HepG2 (cell line): Measurements from ENCODE around the gene MALT1. TPM values are rescaled to one million over a fixed set of nuclear protein-coding genes. Genes with fewer than 3 reads are reported as not detected.

Source experiments
- ATAC-seq: fragments of 200-7000 bp; cut with Tn5 transposase; 3 replicates; pipeline ENCODE4 v1.9.1; 2020; ENCODE audit warnings: mild to moderate bottlenecking, moderate library complexity
- BruUV-seq: library from RNA; stranded (reverse); fragments of 400-500 nt; replicated peaks from 2 replicates; lab custom pipeline; 2021; lab: Mats Ljungman, UMichigan
- CTCF ChIA-PET: fragments of 300-600 bp; formaldehyde crosslinking; extraction: SDS; loops from one replicate; lab custom pipeline; 2021; ENCODE audit warnings: low total read pairs, inconsistent platforms, low intra/inter-chr PET ratio; lab: Yijun Ruan, JAX
- POLR2A ChIA-PET: fragments of 350-600 bp; sonication (Branson Sonifier 250); formaldehyde crosslinking; loops from one replicate; lab custom pipeline; 2020; ENCODE audit warnings: antibody characterized with exemption, inconsistent platforms; lab: Yijun Ruan, JAX
- DNase-seq: peaks from one replicate; pipeline ENCODE4 v3.0.0-alpha.2; 2015; ENCODE audit warnings: low spot score
- FAIRE-seq: peaks from 3 replicates; lab custom pipeline; 2011; peaks lifted over from hg19 to GRCh38; lab: Jason Lieb, UNC
- H2AFZ ChIP-seq: one replicate; pipeline ENCODE4 v1.6.1; 2011; ENCODE audit warnings: low read length, inconsistent platforms
- H3K27ac ChIP-seq: fragments of 300-600 bp; 3 replicates; pipeline ENCODE4 v1.8.0; 2011; ENCODE audit warnings: mixed run types, mild to moderate bottlenecking, mixed read lengths, low read length, inconsistent platforms; ENCODE audit not compliant: insufficient read depth; ENCODE audit errors: extremely low read length
- H3K27me3 ChIP-seq, 2 experiments: fragments of 200-600 bp in 1 of 2; 2 replicates in 1 of 2; 3 replicates in 1 of 2; pipeline versions ENCODE4 v1.6.0 to v1.8.0; 2011; ENCODE audit warnings: low read length in 2 of 2, mild to moderate bottlenecking in 2 of 2, moderate library complexity in 2 of 2, inconsistent platforms in 1 of 2; ENCODE audit not compliant: insufficient read depth in 2 of 2, control insufficient read depth in 1 of 2
- H3K36me3 ChIP-seq, 2 experiments: fragments of 200-600 bp in 1 of 2; replicated peaks in 1 of 2; 2 replicates in 1 of 2; 3 replicates in 1 of 2; pipeline versions ENCODE4 v1.5.1 to v1.8.0; 2011; ENCODE audit warnings: low read length in 2 of 2, inconsistent platforms in 1 of 2; ENCODE audit not compliant: insufficient read depth in 2 of 2, control insufficient read depth in 1 of 2
- H3K4me1 ChIP-seq: 2 replicates; pipeline ENCODE4 v1.5.1; 2012; ENCODE audit warnings: low read length, inconsistent platforms; ENCODE audit not compliant: insufficient read depth
- H3K4me2 ChIP-seq: 2 replicates; pipeline ENCODE4 v1.6.0; 2011; ENCODE audit warnings: low read depth, low read length, inconsistent platforms
- H3K4me3 ChIP-seq, 3 experiments: fragments of 200-600 bp in 1 of 3; sonication (generic), shearing (Covaris generic) in 1 of 3; replicated peaks in 1 of 3; 2 replicates each; pipeline ENCODE4 v1.5.1; 2011 to 2016; ENCODE audit warnings: low read length in 3 of 3, inconsistent platforms in 2 of 3, low read depth in 2 of 3, mild to moderate bottlenecking in 2 of 3, control low read depth in 1 of 3, mixed read lengths in 1 of 3; ENCODE audit not compliant: insufficient read depth in 1 of 3
- H3K79me2 ChIP-seq: one replicate; pipeline ENCODE4 v1.6.1; 2011; ENCODE audit warnings: low read length, inconsistent platforms; ENCODE audit not compliant: insufficient read depth
- H3K9ac ChIP-seq: 2 replicates; pipeline ENCODE4 v1.6.0; 2011; ENCODE audit warnings: mild to moderate bottlenecking, low read depth, low read length, inconsistent platforms; ENCODE audit not compliant: insufficient read depth
- H3K9me3 ChIP-seq: 2 replicates; pipeline ENCODE4 v1.5.1; 2012; ENCODE audit warnings: mild to moderate bottlenecking, low read length
- H4K20me1 ChIP-seq: 2 replicates; pipeline ENCODE4 v1.6.0; 2011; ENCODE audit warnings: inconsistent platforms, mild to moderate bottlenecking, low read length, moderate library complexity; ENCODE audit not compliant: insufficient read depth
- ARNT2 ChIP-seq: sonication (generic); formaldehyde crosslinking; IDR thresholded peaks from 2 replicates; pipeline ENCODE4 v1.8.0; 2022; ENCODE audit warnings: mild to moderate bottlenecking, low read depth, missing genetic modification reagents, moderate library complexity
- ELF3 ChIP-seq: IDR thresholded peaks from 2 replicates; pipeline ENCODE4 v1.6.1; 2016; ENCODE audit warnings: missing genetic modification reagents, missing compliant biosample characterization
- GLMP ChIP-seq: sonication (generic); formaldehyde crosslinking; IDR thresholded peaks from 2 replicates; pipeline ENCODE4 v1.9.0; 2021; ENCODE audit warnings: missing genetic modification reagents, mild to moderate bottlenecking, borderline replicate concordance
- LCORL ChIP-seq, 2 experiments: fragments of 450-650 bp in 1 of 2; sonication (generic) in 1 of 2; formaldehyde crosslinking in 1 of 2; IDR thresholded peaks; 2 replicates each; pipeline versions ENCODE4 v1.5.0 to v1.6.1; 2017 to 2020; ENCODE audit warnings: antibody characterized with exemption in 1 of 2, missing genetic modification reagents in 1 of 2
- MXD3 ChIP-seq: IDR thresholded peaks from 2 replicates; pipeline ENCODE4 v1.6.1; 2016; ENCODE audit warnings: mild to moderate bottlenecking, missing biosample characterization, missing genetic modification reagents
- REST ChIP-seq, 2 experiments: IDR thresholded peaks; 2 replicates each; pipeline ENCODE4 v1.6.1; 2011 to 2012; ENCODE audit warnings: low read length in 2 of 2, borderline replicate concordance in 1 of 2, low read depth in 1 of 2, mild to moderate bottlenecking in 1 of 2, moderate library complexity in 1 of 2
- SALL2 ChIP-seq: sonication (generic); formaldehyde crosslinking; IDR thresholded peaks from 2 replicates; pipeline ENCODE4 v1.8.1; 2023; ENCODE audit warnings: mild to moderate bottlenecking, missing genetic modification reagents, inconsistent platforms
- SIX4 ChIP-seq: sonication (generic); formaldehyde crosslinking; IDR thresholded peaks from 2 replicates; pipeline ENCODE4 v1.4.0; 2020; ENCODE audit warnings: missing genetic modification reagents
- SNAI1 ChIP-seq: sonication (generic); formaldehyde crosslinking; IDR thresholded peaks from 2 replicates; pipeline ENCODE4 v1.5.0; 2020; ENCODE audit warnings: mild to moderate bottlenecking, missing genetic modification reagents, borderline replicate concordance
- TBL1XR1 ChIP-seq: fragments of 150-350 bp; IDR thresholded peaks from 2 replicates; pipeline ENCODE4 v1.6.1; 2014; ENCODE audit warnings: borderline replicate concordance, low read length; ENCODE audit not compliant: partially characterized antibody
- TMF1 ChIP-seq: sonication (generic); formaldehyde crosslinking; IDR thresholded peaks from 2 replicates; pipeline ENCODE4 v1.8.1; 2022; ENCODE audit warnings: low read depth, missing genetic modification reagents
- ZFP37 ChIP-seq: sonication (generic); formaldehyde crosslinking; IDR thresholded peaks from 2 replicates; pipeline ENCODE4 v1.4.0; 2020; ENCODE audit warnings: missing genetic modification reagents, borderline replicate concordance
- ZNF101 ChIP-seq: sonication (generic); formaldehyde crosslinking; IDR thresholded peaks from 2 replicates; pipeline ENCODE4 v1.4.0; 2020; ENCODE audit warnings: mild to moderate bottlenecking, low read depth, missing genetic modification reagents, borderline replicate concordance
- ZNF432 ChIP-seq: sonication (generic); formaldehyde crosslinking; IDR thresholded peaks from 2 replicates; pipeline ENCODE4 v1.5.0; 2020; ENCODE audit warnings: missing genetic modification reagents, mild to moderate bottlenecking, borderline replicate concordance
- ZNF512B ChIP-seq: sonication (generic); formaldehyde crosslinking; IDR thresholded peaks from 2 replicates; pipeline ENCODE4 v1.5.1; 2020; ENCODE audit warnings: missing genetic modification reagents, mild to moderate bottlenecking, borderline replicate concordance
- ZNF850 ChIP-seq: sonication (generic); formaldehyde crosslinking; conservative IDR thresholded peaks from 2 replicates; pipeline ENCODE4 v1.9.0; 2021; ENCODE audit warnings: mild to moderate bottlenecking, missing genetic modification reagents
- WGBS: methylation state at CpG from one replicate; pipeline ENCODE4 v1.1.6; 2017; ENCODE audit warnings: low lambda C conversion rate; 5-methylcytosine and 5-hydroxymethylcytosine counted together
- in situ Hi-C: cut with HindIII; loops from 2 replicates; pipeline ENCODE4 v1.10.0; 2017; ENCODE audit warnings: low pct_unique_long_range_greater_than_20kb; ENCODE audit not compliant: extremely low pct_ligation_motif_present
- intact Hi-C: fragments of 100-400 bp; cut with micrococcal nuclease; formaldehyde crosslinking; loops from one replicate; pipeline ENCODE4 v1.10.0; 2022; ENCODE audit not compliant: unreplicated experiment
- polyA plus RNA-seq, 8 experiments: library from polyadenylated mRNA; depleted of rRNA in 3 of 8; stranded (reverse) in 7 of 8; unstranded in 1 of 8; fragments of >200 nt; fragmentation: Illumina TruSeq in 4 of 8; extraction: Trizol in 4 of 8; gene quantifications; 2 replicates each; pipeline versions ENCODE4 v1.2.1 to v1.2.3, GENCODE V29; 2011 to 2016; ENCODE audit warnings: low read depth in 4 of 8, missing spikeins in 1 of 8, mixed read lengths in 1 of 8; ENCODE audit not compliant: insufficient read depth in 1 of 8
- total RNA-seq, 5 experiments: library from RNA; depleted of rRNA; stranded (reverse); fragments of >200 nt; fragmentation: Illumina TruSeq; extraction: Trizol; gene quantifications; 2 replicates each; pipeline ENCODE4 v1.2.3, GENCODE V29; 2016; ENCODE audit warnings: low read depth in 1 of 5

The MALT1 gene
- total and polyA plus RNA-seq, 2 of the 13 experiments (the other 11 are each of a cell fraction or from before 2014, with no cell fraction given) = 43.9 to 89.0 TPM

- BruUV-seq = no TSS peak
- ATAC-seq (no peak), DNase-seq (no peak), FAIRE-seq (no peak)
- Histone ChIP-seq H3K36me3 (no peaks in the 10 kb centered on the region), H3K9ac (no peak overlapping the region), H2AFZ (no peak overlapping the region), H3K9me3 (peaks cover 14% of the 10 kb centered on the region; the same call in 1 of the 2 replicates), H3K27me3 (no peaks in the 10 kb centered on the region), H3K27ac (no peak overlapping the region), H4K20me1 (no peaks in the 10 kb centered on the region), H3K4me1 (peaks cover 23% of the 10 kb centered on the region), H3K4me2 (no peak overlapping the region), H3K79me2 (no peaks in the 10 kb centered on the region), H3K4me3 (no peak overlapping the region)
- in situ Hi-C loops (loop anchor here (25.0 kb wide), 1 partner anchor 645 kb away; no protein-coding TSS in a partner anchor), intact Hi-C loops (no loop called here)
- ChIA-PET CTCF (no interaction called here), POLR2A (no interaction called here)
- WGBS = 100% methylated on average over 1 of the region's 1 CpG
- TF ChIP-seq ARNT2 (CRISPR knock-in tag) = no peak
- TF ChIP-seq TBL1XR1 = no peak
- TF ChIP-seq ZNF850 (CRISPR knock-in tag) = no peak
- TF ChIP-seq ELF3 (CRISPR knock-in tag) = no peak
- TF ChIP-seq SALL2 (CRISPR knock-in tag) = no peak
- no peak for TF ChIP-seq ZFP37 (CRISPR knock-in tag)
- TF ChIP-seq TMF1 (CRISPR knock-in tag) = no peak
- no peak for TF ChIP-seq SNAI1 (CRISPR knock-in tag)
- TF ChIP-seq MXD3 = no peak
- no peak for TF ChIP-seq REST (IDR thresholded peaks at IDR 0.05; ENCODE audit: borderline replicate concordance in 1 of 2, low read depth in 1 of 2, low read length in 2 of 2)
- TF ChIP-seq ZNF512B (CRISPR knock-in tag) = no peak
- no peak for TF ChIP-seq GLMP (CRISPR knock-in tag)
- TF ChIP-seq SIX4 (CRISPR knock-in tag) = no peak
- no peak for TF ChIP-seq ZNF432 (CRISPR knock-in tag)
- TF ChIP-seq LCORL (IDR thresholded peaks at IDR 0.05) = no peak
- TF ChIP-seq LCORL (CRISPR knock-in tag; IDR thresholded peaks at IDR 0.05) = no peak
- TF ChIP-seq ZNF101 (CRISPR knock-in tag) = no peak
Observed at GRCh38 chr18:58657494-58657893, 13.8 kb upstream of the MALT1 start.
